A549 (cell line): ENCODE results near the gene ROR2. TPM values are rescaled to one million over a fixed set of nuclear protein-coding genes. Genes with fewer than 3 reads are reported as not detected.

Source experiments
- ATAC-seq, 2 experiments: fragments of 200-7000 bp in 1 of 2; fragments of >200 bp in 1 of 2; cut with Nextera tagmentation in 1 of 2; cut with Tn5 transposase in 1 of 2; 3 replicates each; pipeline versions ENCODE4 v1.8.0 to v1.9.1; 2018 to 2020; ENCODE audit warnings: mild to moderate bottlenecking in 1 of 2, moderate library complexity in 1 of 2
- CTCF ChIA-PET: fragments of 300-600 bp; sonication (Branson Sonifier 250); formaldehyde crosslinking; extraction: SDS; loops from one replicate; lab custom pipeline; 2021; ENCODE audit warnings: antibody characterized with exemption, inconsistent platforms; lab: Yijun Ruan, JAX
- POLR2A ChIA-PET: fragments of 350-600 bp; formaldehyde crosslinking; extraction: SDS; loops from one replicate; lab custom pipeline; 2021; ENCODE audit warnings: antibody characterized with exemption, inconsistent platforms; lab: Yijun Ruan, JAX
- DNase-seq, 2 experiments: peaks; one replicate each; pipeline versions ENCODE4 v3.0.0 to v3.0.0-alpha.2; 2011 to 2016; ENCODE audit warnings: low read depth in 1 of 2, low spot score in 1 of 2
- FAIRE-seq: peaks from 2 replicates; lab custom pipeline; 2011; peaks lifted over from hg19 to GRCh38; lab: Jason Lieb, UNC
- H3K27ac ChIP-seq, 2 experiments: fragments of >200 bp; sonication (Bioruptor Twin); formaldehyde crosslinking; 3 replicates each; pipeline ENCODE4 v1.5.1; 2016 to 2017
- H3K4me1 ChIP-seq: fragments of >200 bp; sonication (Bioruptor Twin); formaldehyde crosslinking; 3 replicates; pipeline ENCODE4 v1.6.1; 2016
- H3K4me2 ChIP-seq: fragments of >200 bp; sonication (Bioruptor Twin); formaldehyde crosslinking; 3 replicates; pipeline ENCODE4 v1.6.1; 2016
- H3K4me3 ChIP-seq: fragments of >200 bp; sonication (Bioruptor Twin); formaldehyde crosslinking; 3 replicates; pipeline ENCODE4 v1.5.1; 2016
- H3K9me3 ChIP-seq: fragments of >200 bp; sonication (Bioruptor Twin); formaldehyde crosslinking; 3 replicates; pipeline ENCODE4 v1.6.1; 2016
- BHLHE40 ChIP-seq: IDR thresholded peaks from 2 replicates; pipeline ENCODE4 v1.6.1; 2012; ENCODE audit warnings: low read depth, low read length, inconsistent platforms
- CHD4 ChIP-seq: fragments of 200-600 bp; sonication (generic); IDR thresholded peaks from 2 replicates; pipeline ENCODE4 v1.6.1; 2016; ENCODE audit warnings: antibody characterized with exemption, mild to moderate bottlenecking, borderline replicate concordance
- CTCF ChIP-seq: fragments of >200 bp; sonication (Bioruptor Twin); formaldehyde crosslinking; IDR thresholded peaks from 3 replicates; pipeline ENCODE4 v1.5.1; 2016
- E2F6 ChIP-seq: IDR thresholded peaks from 2 replicates; pipeline ENCODE4 v1.6.1; 2012; ENCODE audit warnings: low read depth, borderline replicate concordance
- EHMT2 ChIP-seq: fragments of 200-600 bp; sonication (generic); IDR thresholded peaks from 2 replicates; pipeline ENCODE4 v1.6.1; 2016; ENCODE audit warnings: antibody characterized with exemption, low read depth, mild to moderate bottlenecking, moderate library complexity
- EP300 ChIP-seq, 2 experiments: fragments of >200 bp; sonication (Bioruptor Twin); formaldehyde crosslinking; IDR thresholded peaks; 2 replicates in 1 of 2; 3 replicates in 1 of 2; pipeline ENCODE4 v1.6.1; 2016 to 2017
- FOSB ChIP-seq: fragments of 250-450 bp; sonication (Bioruptor Pico); IDR thresholded peaks from 2 replicates; pipeline ENCODE4 v1.5.0; 2020; ENCODE audit warnings: mild to moderate bottlenecking, moderate library complexity
- GATA3 ChIP-seq: IDR thresholded peaks from 2 replicates; pipeline ENCODE4 v1.6.1; 2012; ENCODE audit warnings: borderline replicate concordance
- HOXA7 ChIP-seq: fragments of 250-450 bp; sonication (Bioruptor Pico); IDR thresholded peaks from 2 replicates; pipeline ENCODE4 v1.5.0; 2020; ENCODE audit warnings: mild to moderate bottlenecking, moderate library complexity
- JUN ChIP-seq, 2 experiments: fragments of >200 bp; sonication (Bioruptor Twin); formaldehyde crosslinking; IDR thresholded peaks; 2 replicates in 1 of 2; 3 replicates in 1 of 2; pipeline ENCODE4 v1.6.1; 2016 to 2017
- KDM5A ChIP-seq: fragments of 200-600 bp; sonication (generic); IDR thresholded peaks from 2 replicates; pipeline ENCODE4 v1.6.1; 2016; ENCODE audit warnings: antibody characterized with exemption, mild to moderate bottlenecking
- MAFK ChIP-seq: fragments of 450-650 bp; IDR thresholded peaks from 2 replicates; pipeline ENCODE4 v1.6.1; 2014; ENCODE audit not compliant: partially characterized antibody
- NPAS2 ChIP-seq: fragments of 250-450 bp; sonication (Bioruptor Pico); IDR thresholded peaks from 2 replicates; pipeline ENCODE4 v1.8.0; 2022; ENCODE audit warnings: mild to moderate bottlenecking, moderate library complexity, borderline replicate concordance
- PBX3 ChIP-seq: IDR thresholded peaks from 2 replicates; pipeline ENCODE4 v1.6.1; 2012
- POLR2A ChIP-seq: IDR thresholded peaks from 2 replicates; pipeline ENCODE4 v1.6.1; 2012; ENCODE audit warnings: mild to moderate bottlenecking, low read length
- POLR2AphosphoS2 ChIP-seq: conservative IDR thresholded peaks from 2 replicates; pipeline ENCODE4 v1.6.1; 2012; ENCODE audit warnings: low read length, improper control_type of control experiment, inconsistent platforms
- RARB ChIP-seq: fragments of 250-450 bp; sonication (Bioruptor Pico); IDR thresholded peaks from 2 replicates; pipeline ENCODE4 v1.8.0; 2021; ENCODE audit warnings: mild to moderate bottlenecking, moderate library complexity
- SMC3 ChIP-seq: fragments of >200 bp; sonication (Bioruptor Twin); formaldehyde crosslinking; IDR thresholded peaks from 3 replicates; pipeline ENCODE4 v1.6.1; 2018; ENCODE audit warnings: inconsistent platforms
- SREBF2 ChIP-seq: fragments of 450-650 bp; IDR thresholded peaks from 2 replicates; pipeline ENCODE4 v1.6.1; 2014; ENCODE audit warnings: mild to moderate bottlenecking, moderate library complexity
- TFCP2L1 ChIP-seq: fragments of 250-450 bp; sonication (Bioruptor Pico); IDR thresholded peaks from 2 replicates; pipeline ENCODE4 v1.5.0; 2021; ENCODE audit warnings: mild to moderate bottlenecking
- TP53 ChIP-seq: fragments of 250-450 bp; sonication (Bioruptor Pico); IDR thresholded peaks from 2 replicates; pipeline ENCODE4 v1.5.0; 2021; ENCODE audit warnings: mild to moderate bottlenecking, moderate library complexity
- ZFP36 ChIP-seq: fragments of 450-650 bp; IDR thresholded peaks from 2 replicates; pipeline ENCODE4 v1.6.1; 2014; ENCODE audit warnings: borderline replicate concordance; ENCODE audit not compliant: partially characterized antibody
- WGBS: methylation state at CpG from one replicate; pipeline ENCODE4 v1.1.6; 2017; ENCODE audit errors: missing lambda C conversion rate; 5-methylcytosine and 5-hydroxymethylcytosine counted together
- polyA plus RNA-seq, 4 experiments: library from polyadenylated mRNA; depleted of rRNA in 3 of 4; stranded (reverse); fragments of >200 nt; fragmentation: RNase III in 1 of 4; extraction: RNeasy Plus Mini Kit Qiagen cat#74134 plus additional on column Dnase treatment in 1 of 4; gene quantifications; 2 replicates in 3 of 4; 3 replicates in 1 of 4; pipeline ENCODE4 v1.2.3, GENCODE V29; 2011 to 2017
- TF ChIP-seq, protein P1 (sequence below): fragments of >200 bp; sonication (Bioruptor Twin); formaldehyde crosslinking; IDR thresholded peaks from 3 replicates; pipeline ENCODE4 v1.6.1; 2016
- TF ChIP-seq, protein P2 (sequence below): IDR thresholded peaks from 2 replicates; pipeline ENCODE4 v1.6.1; 2012

Gene ROR2
- polyA plus RNA-seq, 2 of the 4 experiments (the other 2 are of a cell fraction), result 0.12 to 0.53 TPM

DNA sequence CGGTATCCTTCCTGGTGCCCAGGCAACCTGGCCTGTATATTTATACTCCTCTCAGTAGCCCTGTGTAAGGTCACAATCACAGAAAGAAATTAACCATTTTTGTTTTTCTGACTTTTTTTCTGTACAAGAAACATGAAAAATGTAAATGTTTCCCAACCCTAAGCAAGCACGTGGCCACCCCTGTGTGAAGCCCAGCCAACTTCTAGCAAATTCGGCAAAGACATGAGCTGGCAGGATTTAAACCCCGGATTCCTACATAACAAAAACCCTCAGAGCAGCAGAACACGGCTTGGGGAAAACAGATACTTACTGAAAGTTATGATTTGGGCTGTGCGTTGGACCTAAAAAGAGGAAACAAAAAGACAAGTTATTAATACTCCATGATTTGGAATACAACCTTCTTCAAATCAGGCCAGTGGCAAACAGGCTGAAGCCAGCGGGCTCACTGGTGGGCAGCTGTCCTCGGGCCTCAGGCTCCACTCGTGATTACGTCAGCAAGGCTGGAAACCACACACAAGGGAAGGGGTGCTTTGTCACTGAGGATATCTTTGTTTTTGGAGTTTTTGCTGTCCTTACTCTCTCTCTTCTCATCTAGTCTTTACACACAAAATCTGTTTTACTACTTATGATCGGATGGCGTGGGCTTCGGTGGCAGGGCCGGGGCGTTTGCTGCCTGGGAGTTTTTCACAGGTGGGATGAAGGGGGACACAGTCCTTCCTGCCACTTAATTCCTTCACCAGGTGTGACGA is 194.1 kb downstream of the ROR2 start:
- H3K4me3 ChIP-seq, result no peak overlapping the region
- DNase-seq, result no peak
- ATAC-seq, result no peak
- POLR2A ChIA-PET, result no interaction called here
- 74% methylated on average over 16 of the region's 16 CpGs for WGBS
- H3K4me1 ChIP-seq, result 0 out of 3 replicates have a peak, but pooled peaks cover 3% of the 10 kb centered on the region
- TF ChIP-seq POLR2AphosphoS2 (no peak), PBX3 (no peak), EHMT2 (no peak), FOSB (CRISPR knock-in tag) (no peak), GATA3 (no peak), TP53 (CRISPR knock-in tag) (no peak), RARB (CRISPR knock-in tag) (no peak), CTCF (no peak), E2F6 (no peak), HOXA7 (CRISPR knock-in tag) (no peak), CHD4 (no peak)
- TF ChIP-seq, protein P1, sequence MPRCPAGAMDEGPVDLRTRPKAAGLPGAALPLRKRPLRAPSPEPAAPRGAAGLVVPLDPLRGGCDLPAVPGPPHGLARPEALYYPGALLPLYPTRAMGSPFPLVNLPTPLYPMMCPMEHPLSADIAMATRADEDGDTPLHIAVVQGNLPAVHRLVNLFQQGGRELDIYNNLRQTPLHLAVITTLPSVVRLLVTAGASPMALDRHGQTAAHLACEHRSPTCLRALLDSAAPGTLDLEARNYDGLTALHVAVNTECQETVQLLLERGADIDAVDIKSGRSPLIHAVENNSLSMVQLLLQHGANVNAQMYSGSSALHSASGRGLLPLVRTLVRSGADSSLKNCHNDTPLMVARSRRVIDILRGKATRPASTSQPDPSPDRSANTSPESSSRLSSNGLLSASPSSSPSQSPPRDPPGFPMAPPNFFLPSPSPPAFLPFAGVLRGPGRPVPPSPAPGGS, result no peak
- no peak for FAIRE-seq
- CTCF ChIA-PET, result interaction anchor here (0.6 to 3.3 kb wide), 3 partner anchors 21 to 1211 kb away, joined by 3 to 13 read pairs (median 4); no protein-coding TSS in a partner anchor
- H3K27ac ChIP-seq, result no peak overlapping the region
- H3K9me3 ChIP-seq, result no peaks in the 10 kb centered on the region
- no peak overlapping the region for H3K4me2 ChIP-seq

DNA sequence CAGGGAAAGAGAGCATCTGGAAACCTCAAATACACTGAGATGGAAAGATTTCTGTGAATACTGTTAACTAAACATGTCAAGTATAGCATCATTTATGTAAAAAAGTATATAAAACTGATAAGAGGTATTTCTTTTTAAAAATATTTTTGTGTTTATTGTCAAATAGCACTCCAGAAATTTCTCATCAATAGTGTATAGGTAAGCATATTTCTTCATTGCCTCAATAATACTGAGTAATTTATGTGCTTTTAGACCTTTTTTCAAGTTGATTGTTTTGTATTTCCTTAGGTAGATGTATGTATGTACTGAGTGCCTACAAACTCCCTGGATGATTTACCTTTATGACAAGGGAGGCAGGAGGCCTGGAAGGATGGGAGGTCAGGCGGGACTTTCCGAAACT is 196.3 kb downstream of the ROR2 start:
- TF ChIP-seq TP53 (CRISPR knock-in tag) (no peak), MAFK (peak; percentile 43), JUN (IDR thresholded peaks at IDR 0.05) (no peak), SMC3 (no peak)
- DNase-seq, result no peak

GRCh38 chr9:91751922-91752321 is 198.1 kb downstream of the ROR2 start:
- FAIRE-seq, result no peak
- no peak for ATAC-seq
- H3K4me3 ChIP-seq, result no peak overlapping the region
- CTCF ChIA-PET, result interaction anchor here (0.6 kb wide), 1 partner anchor 193 kb away, joined by 3 read pairs; no protein-coding TSS in a partner anchor
- no peak for DNase-seq
- H3K27ac ChIP-seq, result no peak overlapping the region
- H3K4me2 ChIP-seq, result no peak overlapping the region
- no peaks in the 10 kb centered on the region for H3K9me3 ChIP-seq
- no peaks in the 10 kb centered on the region for H3K4me1 ChIP-seq
- WGBS, result 78% methylated on average over 2 of the region's 2 CpGs
- POLR2A ChIA-PET, result no interaction called here
- TF ChIP-seq BHLHE40 (no peak), EP300 (IDR thresholded peaks at IDR 0.05) (no peak), SREBF2 (no peak), TFCP2L1 (CRISPR knock-in tag) (no peak), POLR2A (no peak), POLR2AphosphoS2 (no peak), TP53 (CRISPR knock-in tag) (no peak), ZFP36 (no peak), EHMT2 (no peak), CTCF (no peak), NPAS2 (CRISPR knock-in tag) (no peak), HOXA7 (CRISPR knock-in tag) (no peak), CHD4 (no peak), KDM5A (no peak)
- TF ChIP-seq, protein P2, sequence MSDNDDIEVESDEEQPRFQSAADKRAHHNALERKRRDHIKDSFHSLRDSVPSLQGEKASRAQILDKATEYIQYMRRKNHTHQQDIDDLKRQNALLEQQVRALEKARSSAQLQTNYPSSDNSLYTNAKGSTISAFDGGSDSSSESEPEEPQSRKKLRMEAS, result no peak
- TF ChIP-seq, protein P1, result no peak

More for the DNA sequence above, 196.3 kb downstream of the ROR2 start:
- CTCF ChIA-PET, result no interaction called here
- Histone ChIP-seq H3K27ac (no peak overlapping the region), H3K9me3 (no peaks in the 10 kb centered on the region), H3K4me1 (0 out of 3 replicates have a peak, but pooled peaks cover 1% of the 10 kb centered on the region), H3K4me2 (no peak overlapping the region), H3K4me3 (no peak overlapping the region)
- FAIRE-seq (no peak), ATAC-seq (no peak)
- POLR2A ChIA-PET, result no interaction called here
- WGBS, result 86% methylated on average over 2 of the region's 2 CpGs
